GM18867 (cell line): ENCODE results near the gene C4orf17.
A peak's percentile ranks its signal among the peaks of the same experiment; 100 is the strongest.

Experiments
- ATAC-seq: cut with Tn5 transposase; IDR thresholded peaks from one replicate; pipeline ENCODE4 v1.9.1; 2021; ENCODE audit warnings: mild to moderate bottlenecking, moderate library complexity; ENCODE audit not compliant: unreplicated experiment

Gene C4orf17

GRCh38 chr4:99536271-99536670 lies 25.4 kb downstream of the C4orf17 start:
- ATAC-seq, result no peak

GRCh38 chr4:99536848-99537247 lies 26.0 kb downstream of the C4orf17 start:
- no peak for ATAC-seq

GRCh38 chr4:99537674-99538073 lies 26.9 kb downstream of the C4orf17 start:
- ATAC-seq, result no peak

- no peak for ATAC-seq
Measured at GRCh38 chr4:99540277-99540939, 29.6 kb downstream of the C4orf17 start.

- no peak for ATAC-seq
Measured at GRCh38 chr4:99552872-99553271, 42.1 kb downstream of the C4orf17 start.

- ATAC-seq, result peak; percentile 92
Measured at GRCh38 chr4:99563310-99564186, 52.7 kb downstream of the C4orf17 start, which contains the start of gene TRMT10A. Gene TRMT10A (minus strand): TSS chr4:99564039. CDS start chr4:99559338, 4,701 bp downstream.

- no peak for ATAC-seq
Measured at GRCh38 chr4:99564921-99565320, 54.1 kb downstream of the C4orf17 start.

GRCh38 chr4:99571883-99572282 lies 61.1 kb downstream of the C4orf17 start:
- ATAC-seq, result no peak

GRCh38 chr4:99572527-99573240 lies 61.9 kb downstream of the C4orf17 start:
- no peak for ATAC-seq

- no peak for ATAC-seq
Measured at GRCh38 chr4:99573735-99574368, 63.0 kb downstream of the C4orf17 start.

- ATAC-seq, result peak; percentile 85
Measured at GRCh38 chr4:99574530-99575324, 63.9 kb downstream of the C4orf17 start, which contains the start of gene MTTP. Gene MTTP (plus strand): TSS chr4:99574824. CDS start chr4:99574910, 86 bp downstream.

- ATAC-seq, result no peak
Measured at GRCh38 chr4:99578714-99579113, 67.9 kb downstream of the C4orf17 start.

GRCh38 chr4:99585516-99585915 lies 74.7 kb downstream of the C4orf17 start:
- ATAC-seq, result no peak

- ATAC-seq, result no peak
Measured at GRCh38 chr4:99586322-99586721, 75.5 kb downstream of the C4orf17 start.

- ATAC-seq, result no peak
Measured at GRCh38 chr4:99586797-99587196, 76.0 kb downstream of the C4orf17 start.

- ATAC-seq, result no peak
Measured at GRCh38 chr4:99587309-99587708, 76.5 kb downstream of the C4orf17 start.

- no peak for ATAC-seq
Measured at GRCh38 chr4:99587803-99588202, 77.0 kb downstream of the C4orf17 start.

- ATAC-seq, result no peak
Measured at GRCh38 chr4:99591757-99592156, 80.9 kb downstream of the C4orf17 start.
